Uterus (tissue), 2 donors: Measurements from ENCODE around the gene HERC3.

Source experiments
- POLR2A ChIP-seq, 2 donors: fragments of 450-650 bp; IDR thresholded peaks; one replicate each; pipeline ENCODE4 v1.6.1; 2016; ENCODE audit warnings: antibody characterized with exemption in 2 of 2, mild to moderate bottlenecking in 1 of 2, moderate library complexity in 1 of 2
- TF ChIP-seq, protein P1 (sequence below), 4 experiments: fragments of 200-600 bp in 2 of 4; fragments of 450-650 bp in 2 of 4; sonication (generic) in 2 of 4; IDR thresholded peaks; one replicate each; pipeline ENCODE4 v1.5.1; 2016 to 2019; ENCODE audit warnings: antibody characterized with exemption in 4 of 4, mild to moderate bottlenecking in 2 of 4, moderate library complexity in 1 of 4

DNA sequence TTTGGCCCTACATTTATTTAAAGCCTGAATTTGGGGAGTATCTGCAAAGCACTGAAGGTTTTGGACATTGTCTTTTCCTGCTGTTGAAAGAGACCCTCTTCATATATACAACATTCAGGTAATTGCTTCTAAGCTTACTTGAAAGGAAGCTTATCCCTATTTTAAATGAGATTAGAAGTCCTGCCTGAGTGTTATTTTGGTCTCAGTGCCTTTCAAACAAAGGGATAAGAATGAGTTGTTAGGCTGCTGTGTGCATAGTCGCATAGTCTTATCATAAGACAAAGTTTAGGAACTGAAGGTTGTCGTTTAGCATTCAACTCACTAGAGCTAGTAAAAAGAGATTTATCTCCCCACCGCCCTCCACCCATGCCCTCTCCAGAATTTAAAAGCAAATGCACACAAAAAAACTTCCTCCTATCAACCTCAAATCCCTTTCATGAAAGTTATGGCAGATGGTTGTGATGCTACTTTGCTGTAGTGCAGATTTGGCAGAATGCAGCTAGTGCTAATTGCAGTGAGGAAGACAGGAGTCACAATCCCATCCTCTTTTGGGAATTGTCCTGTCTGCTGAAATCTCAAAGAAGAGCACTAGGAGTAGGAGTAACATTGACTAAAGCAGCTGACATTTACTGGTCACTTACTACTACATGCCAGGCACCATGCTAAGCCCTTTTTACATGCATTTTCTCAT, 5.8 kb downstream of the HERC3 start:
- TF ChIP-seq, protein P1, sequence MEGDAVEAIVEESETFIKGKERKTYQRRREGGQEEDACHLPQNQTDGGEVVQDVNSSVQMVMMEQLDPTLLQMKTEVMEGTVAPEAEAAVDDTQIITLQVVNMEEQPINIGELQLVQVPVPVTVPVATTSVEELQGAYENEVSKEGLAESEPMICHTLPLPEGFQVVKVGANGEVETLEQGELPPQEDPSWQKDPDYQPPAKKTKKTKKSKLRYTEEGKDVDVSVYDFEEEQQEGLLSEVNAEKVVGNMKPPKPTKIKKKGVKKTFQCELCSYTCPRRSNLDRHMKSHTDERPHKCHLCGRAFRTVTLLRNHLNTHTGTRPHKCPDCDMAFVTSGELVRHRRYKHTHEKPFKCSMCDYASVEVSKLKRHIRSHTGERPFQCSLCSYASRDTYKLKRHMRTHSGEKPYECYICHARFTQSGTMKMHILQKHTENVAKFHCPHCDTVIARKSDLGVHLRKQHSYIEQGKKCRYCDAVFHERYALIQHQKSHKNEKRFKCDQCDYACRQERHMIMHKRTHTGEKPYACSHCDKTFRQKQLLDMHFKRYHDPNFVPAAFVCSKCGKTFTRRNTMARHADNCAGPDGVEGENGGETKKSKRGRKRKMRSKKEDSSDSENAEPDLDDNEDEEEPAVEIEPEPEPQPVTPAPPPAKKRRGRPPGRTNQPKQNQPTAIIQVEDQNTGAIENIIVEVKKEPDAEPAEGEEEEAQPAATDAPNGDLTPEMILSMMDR (IDR thresholded peaks at IDR 0.05), result no peak
- no peak for TF ChIP-seq POLR2A (IDR thresholded peaks at IDR 0.05)
